ENCODE data around the gene NTSR1. TPM values are rescaled to one million over a fixed set of nuclear protein-coding genes. Genes with fewer than 3 reads are reported as not detected.

The NTSR1 gene
- total and polyA plus RNA-seq, 2 of the 13 experiments (the other 11 are each of a cell fraction or from before 2014, with no cell fraction given): 0.09 to 0.12 TPM

DNA sequence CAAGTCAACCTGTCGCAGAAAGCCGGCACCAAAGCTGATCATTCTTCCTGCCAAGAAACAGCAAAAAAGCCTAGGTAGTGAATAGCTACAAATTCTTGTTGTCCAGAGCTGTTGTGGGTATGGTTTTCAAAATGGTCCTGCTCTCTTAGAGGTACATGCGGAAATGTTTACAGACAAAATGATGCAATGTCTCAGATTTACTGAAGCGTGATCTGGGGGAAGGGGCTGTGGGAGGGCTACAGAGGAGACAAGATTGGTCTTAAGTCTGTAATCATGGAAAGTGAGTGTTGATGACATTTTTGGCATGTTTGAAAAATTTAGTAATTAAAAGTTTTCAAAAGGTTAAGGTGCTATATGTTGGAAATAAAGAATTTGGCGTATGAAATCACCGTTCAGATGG is 6.2 kb downstream of the NTSR1 start (continued):
- TF ChIP-seq, protein P1, sequence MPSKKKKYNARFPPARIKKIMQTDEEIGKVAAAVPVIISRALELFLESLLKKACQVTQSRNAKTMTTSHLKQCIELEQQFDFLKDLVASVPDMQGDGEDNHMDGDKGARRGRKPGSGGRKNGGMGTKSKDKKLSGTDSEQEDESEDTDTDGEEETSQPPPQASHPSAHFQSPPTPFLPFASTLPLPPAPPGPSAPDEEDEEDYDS (CRISPR knock-in tag; IDR thresholded peaks at IDR 0.05): no peak
- TF ChIP-seq EZH2 (conservative IDR thresholded peaks at IDR 0.05; ENCODE audit: low read depth, low read length) (peak; percentile 71; the same call in 1 of the 2 replicates), RXRA (CRISPR knock-in tag; IDR thresholded peaks at IDR 0.05) (no peak), ZNF24 (IDR thresholded peaks at IDR 0.05) (no peak), ZGPAT (CRISPR knock-in tag; IDR thresholded peaks at IDR 0.05) (no peak), TFE3 (CRISPR knock-in tag; IDR thresholded peaks at IDR 0.05) (no peak)
- TF ChIP-seq, protein P2, sequence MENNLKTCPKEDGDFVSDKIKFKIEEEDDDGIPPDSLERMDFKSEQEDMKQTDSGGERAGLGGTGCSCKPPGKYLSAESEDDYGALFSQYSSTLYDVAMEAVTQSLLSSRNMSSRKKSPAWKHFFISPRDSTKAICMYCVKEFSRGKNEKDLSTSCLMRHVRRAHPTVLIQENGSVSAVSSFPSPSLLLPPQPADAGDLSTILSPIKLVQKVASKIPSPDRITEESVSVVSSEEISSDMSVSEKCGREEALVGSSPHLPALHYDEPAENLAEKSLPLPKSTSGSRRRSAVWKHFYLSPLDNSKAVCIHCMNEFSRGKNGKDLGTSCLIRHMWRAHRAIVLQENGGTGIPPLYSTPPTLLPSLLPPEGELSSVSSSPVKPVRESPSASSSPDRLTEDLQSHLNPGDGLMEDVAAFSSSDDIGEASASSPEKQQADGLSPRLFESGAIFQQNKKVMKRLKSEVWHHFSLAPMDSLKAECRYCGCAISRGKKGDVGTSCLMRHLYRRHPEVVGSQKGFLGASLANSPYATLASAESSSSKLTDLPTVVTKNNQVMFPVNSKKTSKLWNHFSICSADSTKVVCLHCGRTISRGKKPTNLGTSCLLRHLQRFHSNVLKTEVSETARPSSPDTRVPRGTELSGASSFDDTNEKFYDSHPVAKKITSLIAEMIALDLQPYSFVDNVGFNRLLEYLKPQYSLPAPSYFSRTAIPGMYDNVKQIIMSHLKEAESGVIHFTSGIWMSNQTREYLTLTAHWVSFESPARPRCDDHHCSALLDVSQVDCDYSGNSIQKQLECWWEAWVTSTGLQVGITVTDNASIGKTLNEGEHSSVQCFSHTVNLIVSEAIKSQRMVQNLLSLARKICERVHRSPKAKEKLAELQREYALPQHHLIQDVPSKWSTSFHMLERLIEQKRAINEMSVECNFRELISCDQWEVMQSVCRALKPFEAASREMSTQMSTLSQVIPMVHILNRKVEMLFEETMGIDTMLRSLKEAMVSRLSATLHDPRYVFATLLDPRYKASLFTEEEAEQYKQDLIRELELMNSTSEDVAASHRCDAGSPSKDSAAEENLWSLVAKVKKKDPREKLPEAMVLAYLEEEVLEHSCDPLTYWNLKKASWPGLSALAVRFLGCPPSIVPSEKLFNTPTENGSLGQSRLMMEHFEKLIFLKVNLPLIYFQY (CRISPR knock-in tag; IDR thresholded peaks at IDR 0.05; ENCODE audit: borderline replicate concordance): no peak
